Neural progenitor cell (in vitro differentiated cells): ENCODE measurements around the gene PDCD1LG2.

Experiments
- EZH2 ChIP-seq: fragments of 200-600 bp; sonication (generic); IDR thresholded peaks from 2 replicates; pipeline ENCODE4 v1.6.1; 2017; ENCODE audit warnings: antibody characterized with exemption, mild to moderate bottlenecking, moderate library complexity
- EZH2phosphoT487 ChIP-seq: fragments of 200-600 bp; sonication (generic); IDR thresholded peaks from 2 replicates; pipeline ENCODE4 v1.6.1; 2017; ENCODE audit warnings: antibody characterized with exemption

DNA sequence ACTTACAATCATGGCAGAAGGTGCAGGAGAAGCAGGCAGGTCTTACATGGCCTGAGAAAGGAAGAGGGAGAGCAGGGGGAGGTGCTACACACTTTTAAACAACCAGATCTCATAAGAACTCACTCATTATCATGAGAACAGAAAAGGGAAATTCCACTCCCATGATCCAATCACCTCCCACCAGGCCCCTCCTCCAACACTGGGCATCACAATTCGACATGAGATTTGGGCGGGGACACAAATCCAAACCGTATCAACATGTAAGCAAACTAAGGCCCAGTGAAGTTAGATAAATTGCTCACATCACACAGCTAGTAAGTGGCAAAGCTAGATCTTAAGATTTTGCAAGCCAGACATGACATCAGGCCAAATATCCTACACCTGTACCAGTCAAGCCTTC lies 70.3 kb downstream of the PDCD1LG2 start:
- no peak for TF ChIP-seq EZH2
- no peak for TF ChIP-seq EZH2phosphoT487
